Endothelial cell of umbilical vein (primary cell): Measurements from ENCODE around the gene HAPLN2. TPM values are rescaled to one million over a fixed set of nuclear protein-coding genes. Genes with fewer than 3 reads are reported as not detected.

Experiments used
- BruUV-seq: library from RNA; stranded (reverse); fragments of 400-500 nt; replicated peaks from 2 replicates; lab custom pipeline; 2021; lab: Mats Ljungman, UMichigan
- CTCF ChIA-PET: fragments of 300-600, 350-600 bp; sonication (Branson Sonifier 250); formaldehyde crosslinking; loops from one replicate; lab custom pipeline; 2021; ENCODE audit warnings: antibody characterized with exemption, inconsistent platforms; lab: Charles Lee
- POLR2A ChIA-PET: fragments of 300-600, 350-600 bp; sonication (Branson Sonifier 250); formaldehyde crosslinking; loops from one replicate; lab custom pipeline; 2021; ENCODE audit warnings: antibody characterized with exemption, inconsistent platforms; lab: Charles Lee
- DNase-seq: peaks from one replicate; pipeline ENCODE4 v3.0.0-alpha.2; 2011; ENCODE audit warnings: low read depth, low spot score
- FAIRE-seq: peaks from 2 replicates; lab custom pipeline; 2011; peaks lifted over from hg19 to GRCh38; lab: Jason Lieb, UNC
- H2AFZ ChIP-seq: 2 replicates; pipeline ENCODE4 v1.6.0; 2012; ENCODE audit warnings: low read depth, low read length, control low read depth, inconsistent platforms
- H3K27ac ChIP-seq: 2 replicates; pipeline ENCODE4 v1.5.1; 2011; ENCODE audit warnings: low read depth, mild to moderate bottlenecking, control low read depth, low read length, moderate library complexity; ENCODE audit not compliant: insufficient read depth
- H3K27me3 ChIP-seq, 2 experiments: 2 replicates each; pipeline versions ENCODE4 v1.6.0 to v1.6.1; 2011; ENCODE audit warnings: low read length in 2 of 2, mixed read lengths in 1 of 2; ENCODE audit not compliant: control insufficient read depth in 2 of 2, insufficient read depth in 2 of 2
- H3K36me3 ChIP-seq, 2 experiments: 2 replicates in 1 of 2; 3 replicates in 1 of 2; pipeline ENCODE4 v1.5.1; 2011; ENCODE audit warnings: low read length in 2 of 2, mild to moderate bottlenecking in 1 of 2, moderate library complexity in 1 of 2; ENCODE audit not compliant: control insufficient read depth in 2 of 2, insufficient read depth in 2 of 2; ENCODE audit errors: extremely low read depth in 1 of 2
- H3K4me1 ChIP-seq: 3 replicates; pipeline ENCODE4 v1.5.1; 2011; ENCODE audit warnings: mild to moderate bottlenecking, low read length; ENCODE audit not compliant: control insufficient read depth, insufficient read depth; ENCODE audit errors: extremely low read depth
- H3K4me2 ChIP-seq: 2 replicates; pipeline ENCODE4 v1.6.1; 2011; ENCODE audit warnings: low read length, control low read depth, mixed read lengths; ENCODE audit not compliant: insufficient read depth
- H3K4me3 ChIP-seq, 3 experiments: fragments of 200-600 bp in 1 of 3; sonication (generic), shearing (Covaris generic) in 1 of 3; replicated peaks in 1 of 3; 2 replicates each; pipeline ENCODE4 v1.5.1; 2011 to 2016; ENCODE audit warnings: control low read depth in 3 of 3, low read length in 3 of 3, mild to moderate bottlenecking in 2 of 3, inconsistent platforms in 1 of 3, low read depth in 1 of 3, moderate library complexity in 1 of 3; ENCODE audit not compliant: insufficient read depth in 1 of 3
- H3K79me2 ChIP-seq: 2 replicates; pipeline ENCODE4 v1.6.0; 2012; ENCODE audit warnings: low read length, inconsistent platforms; ENCODE audit not compliant: control insufficient read depth, insufficient read depth
- H3K9ac ChIP-seq: replicated peaks from 2 replicates; pipeline ENCODE3; 2011; ENCODE audit warnings: low read length, control low read depth; ENCODE audit not compliant: insufficient read depth; ENCODE audit errors: extremely low read depth
- H3K9me1 ChIP-seq: replicated peaks from 3 replicates; pipeline ENCODE4 v1.6.0; 2011; ENCODE audit warnings: mild to moderate bottlenecking, low read length; ENCODE audit not compliant: control insufficient read depth, insufficient read depth; ENCODE audit errors: extremely low read depth
- H3K9me3 ChIP-seq: replicated peaks from 2 replicates; pipeline ENCODE4 v1.5.1; 2012; ENCODE audit warnings: low read length, inconsistent platforms; ENCODE audit not compliant: control insufficient read depth, insufficient read depth
- H4K20me1 ChIP-seq: replicated peaks from 2 replicates; pipeline ENCODE3; 2011; ENCODE audit warnings: mild to moderate bottlenecking, low read length; ENCODE audit not compliant: control insufficient read depth, insufficient read depth; ENCODE audit errors: extremely low read depth
- EZH2 ChIP-seq: IDR thresholded peaks from 2 replicates; pipeline ENCODE4 v1.6.1; 2012; ENCODE audit warnings: borderline replicate concordance, low read depth, mild to moderate bottlenecking, moderate library complexity, low read length, inconsistent platforms; ENCODE audit not compliant: severe bottlenecking
- FOS ChIP-seq: IDR thresholded peaks from 2 replicates; pipeline ENCODE4 v1.6.1; 2011; ENCODE audit warnings: mild to moderate bottlenecking, low read length, moderate library complexity, borderline replicate concordance; ENCODE audit not compliant: insufficient read depth
- GATA2 ChIP-seq: IDR thresholded peaks from 2 replicates; pipeline ENCODE4 v1.7.0; 2011; ENCODE audit warnings: low read depth, mild to moderate bottlenecking, moderate library complexity, mixed read lengths, low read length; ENCODE audit not compliant: insufficient read length, insufficient read depth
- JUN ChIP-seq: IDR thresholded peaks from 2 replicates; pipeline ENCODE4 v1.6.1; 2011; ENCODE audit warnings: borderline replicate concordance, low read depth; ENCODE audit not compliant: insufficient read length, insufficient read depth
- MYC ChIP-seq: IDR thresholded peaks from one replicate; pipeline ENCODE4 v1.6.1; 2011; ENCODE audit warnings: mild to moderate bottlenecking, low read depth, low read length
- POLR2A ChIP-seq: IDR thresholded peaks from 2 replicates; pipeline ENCODE4 v1.6.1; 2012; ENCODE audit warnings: low read depth, mild to moderate bottlenecking, control low read depth, low read length
- POLR2AphosphoS5 ChIP-seq: IDR thresholded peaks from 2 replicates; pipeline ENCODE4 v1.6.1; 2012; ENCODE audit warnings: low read depth, mild to moderate bottlenecking, control low read depth, low read length, moderate library complexity; ENCODE audit not compliant: insufficient read depth
- dilution Hi-C: fragments of 300-500 bp; cut with MboI; formaldehyde crosslinking; loops from one replicate; pipeline ENCODE4 v1.15.0; 2019; ENCODE audit warnings: low sequenced_read_pairs; ENCODE audit not compliant: extremely low pct_ligation_motif_present
- intact Hi-C: fragments of 100-400 bp; cut with micrococcal nuclease; formaldehyde crosslinking; loops from one replicate; pipeline ENCODE4 v1.10.0; 2022
- polyA plus RNA-seq, 4 experiments: library from polyadenylated mRNA; depleted of rRNA in 3 of 4; stranded (reverse) in 3 of 4; unstranded in 1 of 4; fragments of >200 nt; gene quantifications; 2 replicates each; pipeline versions ENCODE4 v1.2.1 to v1.2.3, GENCODE V29; 2011 to 2012; ENCODE audit warnings: missing spikeins in 1 of 4
- total RNA-seq: library from RNA; stranded (reverse); gene quantifications from 2 replicates; pipeline ENCODE4 v1.2.3, GENCODE V29; 2021
- TF ChIP-seq, protein P1 (sequence below), 2 donors: IDR thresholded peaks; 1 replicate in 1 of 2; 2 replicates in 1 of 2; pipeline ENCODE4 v1.5.1; 2011; ENCODE audit warnings: low read length in 2 of 2, mild to moderate bottlenecking in 2 of 2, moderate library complexity in 2 of 2, control low read depth in 1 of 2, inconsistent platforms in 1 of 2, low read depth in 1 of 2; ENCODE audit not compliant: insufficient read depth in 1 of 2; ENCODE audit errors: extremely low read depth in 1 of 2
- TF ChIP-seq, protein P2 (sequence below): IDR thresholded peaks from 2 replicates; pipeline ENCODE4 v1.6.1; 2011; ENCODE audit not compliant: insufficient read depth, insufficient read length

Gene HAPLN2
- total and polyA plus RNA-seq, 2 donors (not counting 3 experiments of a cell fraction or from before 2014, with no cell fraction given) = not detected

- FAIRE-seq = no peak
- no TSS peak for BruUV-seq
- H3K9ac ChIP-seq = no peak overlapping the region
- H3K79me2 ChIP-seq = peaks cover 11% of the 10 kb centered on the region
- H4K20me1 ChIP-seq = no peaks in the 10 kb centered on the region
- POLR2A ChIA-PET = no interaction called here
- dilution Hi-C loops = no loop called here
- CTCF ChIA-PET = interaction anchor here (1.4 kb wide), 1 partner anchor 56 kb away, joined by 5 read pairs; no protein-coding TSS in a partner anchor
- H3K9me3 ChIP-seq = no peaks in the 10 kb centered on the region
- H3K9me1 ChIP-seq = no peaks in the 10 kb centered on the region
- DNase-seq = no peak
- H3K36me3 ChIP-seq = peaks cover 0 to 6% of the 10 kb centered on the region in 2 experiments
- H3K4me3 ChIP-seq = no peak overlapping the region
- H3K27me3 ChIP-seq = no peaks in the 10 kb centered on the region
- no peak overlapping the region for H3K4me2 ChIP-seq
- H3K4me1 ChIP-seq = peaks cover 18% of the 10 kb centered on the region
- no peak overlapping the region for H2AFZ ChIP-seq
- intact Hi-C loops = no loop called here
- TF ChIP-seq FOS (no peak), POLR2A (no peak), EZH2 (no peak), MYC (no peak), GATA2 (no peak), JUN (no peak), POLR2AphosphoS5 (no peak)
- TF ChIP-seq, protein P1, sequence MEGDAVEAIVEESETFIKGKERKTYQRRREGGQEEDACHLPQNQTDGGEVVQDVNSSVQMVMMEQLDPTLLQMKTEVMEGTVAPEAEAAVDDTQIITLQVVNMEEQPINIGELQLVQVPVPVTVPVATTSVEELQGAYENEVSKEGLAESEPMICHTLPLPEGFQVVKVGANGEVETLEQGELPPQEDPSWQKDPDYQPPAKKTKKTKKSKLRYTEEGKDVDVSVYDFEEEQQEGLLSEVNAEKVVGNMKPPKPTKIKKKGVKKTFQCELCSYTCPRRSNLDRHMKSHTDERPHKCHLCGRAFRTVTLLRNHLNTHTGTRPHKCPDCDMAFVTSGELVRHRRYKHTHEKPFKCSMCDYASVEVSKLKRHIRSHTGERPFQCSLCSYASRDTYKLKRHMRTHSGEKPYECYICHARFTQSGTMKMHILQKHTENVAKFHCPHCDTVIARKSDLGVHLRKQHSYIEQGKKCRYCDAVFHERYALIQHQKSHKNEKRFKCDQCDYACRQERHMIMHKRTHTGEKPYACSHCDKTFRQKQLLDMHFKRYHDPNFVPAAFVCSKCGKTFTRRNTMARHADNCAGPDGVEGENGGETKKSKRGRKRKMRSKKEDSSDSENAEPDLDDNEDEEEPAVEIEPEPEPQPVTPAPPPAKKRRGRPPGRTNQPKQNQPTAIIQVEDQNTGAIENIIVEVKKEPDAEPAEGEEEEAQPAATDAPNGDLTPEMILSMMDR (IDR thresholded peaks at IDR 0.05; ENCODE audit: extremely low read depth in 1 of 2, insufficient read depth in 1 of 2, low read depth in 1 of 2, low read length in 2 of 2) = no peak
- TF ChIP-seq, protein P2, sequence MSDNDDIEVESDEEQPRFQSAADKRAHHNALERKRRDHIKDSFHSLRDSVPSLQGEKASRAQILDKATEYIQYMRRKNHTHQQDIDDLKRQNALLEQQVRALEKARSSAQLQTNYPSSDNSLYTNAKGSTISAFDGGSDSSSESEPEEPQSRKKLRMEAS = no peak
- no peak overlapping the region for H3K27ac ChIP-seq
Observed at GRCh38 chr1:156669794-156670193, 50.6 kb downstream of the HAPLN2 start.
